HG02840 (cell line): ENCODE measurements around the gene SLC24A4.

Experiments used
- ATAC-seq: cut with Tn5 transposase; IDR thresholded peaks from one replicate; pipeline ENCODE4 v1.9.1; 2021; ENCODE audit warnings: mild to moderate bottlenecking, moderate library complexity, moderate number of reproducible peaks; ENCODE audit not compliant: unreplicated experiment, low FRiP score

Gene SLC24A4

DNA sequence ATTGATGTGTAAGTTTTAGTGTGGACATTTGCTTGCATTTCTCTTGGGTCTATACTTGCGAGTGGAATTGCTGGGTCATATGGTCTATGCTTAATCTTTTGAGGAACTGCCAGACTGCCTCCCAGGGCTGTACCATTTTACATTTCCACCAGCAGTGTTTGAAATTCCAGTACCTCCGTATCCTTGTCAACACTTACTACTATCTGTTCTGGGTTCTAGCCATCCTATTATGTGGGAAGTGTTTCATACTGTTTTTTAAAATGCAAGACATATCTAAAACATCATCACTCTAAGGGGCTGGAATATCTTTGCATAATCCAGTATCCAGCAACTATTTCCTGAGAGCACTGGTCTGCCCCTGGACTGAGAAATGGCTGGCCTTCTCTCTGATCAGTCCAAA, 110.4 kb downstream of the SLC24A4 start:
- no peak for ATAC-seq

GRCh38 chr14:92435154-92435553, 112.2 kb downstream of the SLC24A4 start:
- ATAC-seq = no peak

DNA sequence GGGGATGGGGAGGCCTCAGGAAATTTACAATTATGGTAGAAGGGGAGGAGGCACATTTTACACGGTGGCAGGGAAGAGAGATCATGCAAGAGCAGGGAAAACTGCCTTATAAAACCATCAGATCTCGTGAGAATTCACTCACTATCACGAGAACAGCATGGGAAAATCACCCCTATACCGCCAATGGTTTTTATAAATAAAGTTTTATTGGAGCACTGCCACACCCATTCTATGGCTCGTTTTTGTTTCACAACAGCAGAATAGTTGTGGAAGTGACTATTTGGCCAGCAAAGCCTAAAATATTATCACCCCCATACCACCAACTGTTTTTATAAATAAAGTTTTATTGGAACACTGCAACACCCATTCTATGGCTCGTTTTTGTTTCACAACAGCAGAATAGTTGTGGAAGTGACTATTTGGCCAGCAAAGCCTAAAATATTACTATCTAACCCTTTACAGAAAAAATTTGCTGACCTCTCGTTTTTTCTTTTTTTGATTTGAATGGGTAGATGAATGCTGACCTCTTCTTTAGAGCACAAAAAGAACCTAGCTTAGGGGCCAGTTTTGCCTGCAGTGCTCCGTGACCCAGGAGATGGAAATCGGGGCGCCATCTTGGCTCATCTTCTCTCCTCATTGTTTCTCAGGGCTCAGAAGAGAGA, 113.3 kb downstream of the SLC24A4 start:
- ATAC-seq = no peak

- no peak for ATAC-seq
These were observed 114.3 kb downstream of the SLC24A4 start for GRCh38 chr14:92437309-92437708.

DNA sequence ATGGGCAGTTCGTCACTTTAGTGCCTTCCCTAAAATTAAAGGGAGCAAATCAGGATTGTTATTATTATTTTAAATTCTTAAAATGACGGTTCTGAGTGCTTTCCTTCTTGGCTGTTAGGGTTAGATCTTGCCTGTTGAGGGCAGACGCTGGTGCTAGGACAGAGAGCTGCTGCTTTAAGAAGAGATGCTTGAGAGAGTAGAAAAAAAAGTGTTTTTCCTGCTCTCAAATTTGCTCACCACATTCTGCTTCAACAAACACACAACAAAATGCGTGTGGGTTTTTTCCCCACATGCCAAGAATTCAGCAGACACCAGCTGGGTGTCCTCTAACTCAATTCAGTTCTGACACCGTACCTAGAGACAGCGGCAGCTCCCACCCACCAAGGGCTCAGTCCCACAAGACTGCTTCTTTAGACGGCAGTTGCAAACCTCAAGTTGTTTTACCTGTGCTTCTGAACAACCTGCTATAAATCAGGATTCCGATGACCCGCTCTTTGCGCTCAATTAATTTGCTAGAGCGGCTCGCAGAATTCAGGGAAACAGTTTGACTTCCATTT, 114.8 kb downstream of the SLC24A4 start:
- ATAC-seq = no peak

GRCh38 chr14:92439537-92440344, 116.8 kb downstream of the SLC24A4 start:
- ATAC-seq = no peak

DNA sequence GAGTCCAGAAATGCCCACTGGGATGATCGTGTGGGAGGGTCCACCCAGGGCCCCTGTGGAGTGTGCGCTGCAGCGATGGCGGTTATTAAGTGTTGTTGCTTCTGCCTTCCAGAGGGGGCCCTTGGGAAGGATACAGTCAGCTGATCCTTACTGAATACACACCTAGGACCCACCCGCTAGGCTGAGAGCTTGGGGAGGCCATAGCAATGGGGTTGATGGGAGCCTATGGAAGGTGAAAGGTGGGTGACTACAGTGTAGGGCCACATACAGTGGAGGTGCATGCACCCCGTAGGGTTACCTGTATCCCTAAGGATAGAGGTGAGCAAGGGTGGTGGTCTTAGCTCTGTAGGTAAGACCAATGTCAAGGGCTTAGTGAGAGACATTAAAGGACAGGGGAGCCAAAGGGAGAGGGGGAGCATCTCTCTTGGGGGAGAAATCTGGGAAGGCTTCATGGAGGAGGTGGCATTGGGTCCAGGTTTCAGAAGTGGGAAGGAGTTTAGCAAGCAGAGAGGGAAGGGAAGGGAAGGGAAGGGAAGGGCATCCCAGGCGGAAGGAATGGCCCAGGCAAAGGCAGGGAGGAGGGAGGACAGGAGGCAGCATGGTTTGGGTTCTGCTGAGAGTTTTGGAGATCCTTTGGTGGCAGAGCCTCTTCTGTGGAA, 117.5 kb downstream of the SLC24A4 start:
- no peak for ATAC-seq

DNA sequence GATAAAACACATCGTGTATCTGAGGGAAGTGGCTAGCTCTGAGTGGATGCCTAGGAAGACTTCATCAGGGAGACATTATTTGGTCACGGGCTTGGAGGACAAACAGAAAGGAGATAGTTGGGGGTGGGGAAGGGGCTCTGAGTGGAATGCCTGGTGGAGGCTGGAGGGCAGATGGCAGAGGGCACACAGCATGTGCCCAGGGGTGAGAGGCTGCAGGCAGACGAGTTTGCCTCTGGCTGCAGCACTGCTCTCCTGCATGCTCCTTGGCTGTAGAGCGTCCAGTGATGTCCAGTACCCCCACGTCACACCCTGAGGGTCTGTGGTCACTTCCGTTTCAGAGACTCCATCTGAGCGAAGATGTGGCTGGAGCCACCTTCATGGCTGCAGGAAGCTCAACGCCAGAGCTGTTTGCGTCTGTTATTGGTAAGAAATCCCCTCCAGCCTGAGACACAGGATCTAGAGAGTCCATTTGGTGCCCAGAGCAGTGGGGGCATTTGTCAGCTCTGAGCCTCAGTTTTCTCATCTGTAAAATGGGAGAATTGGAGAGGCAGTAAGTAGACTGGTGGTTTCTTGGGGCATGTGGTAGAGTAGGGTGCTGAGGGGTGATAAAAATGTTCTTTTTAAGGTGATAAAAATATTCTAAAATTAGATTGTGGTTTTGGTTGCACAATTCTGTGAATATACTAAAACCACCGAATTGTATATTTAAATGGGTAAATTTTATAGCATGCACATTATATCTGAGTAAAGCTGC, 119.0 kb downstream of the SLC24A4 start:
- ATAC-seq = no peak

DNA sequence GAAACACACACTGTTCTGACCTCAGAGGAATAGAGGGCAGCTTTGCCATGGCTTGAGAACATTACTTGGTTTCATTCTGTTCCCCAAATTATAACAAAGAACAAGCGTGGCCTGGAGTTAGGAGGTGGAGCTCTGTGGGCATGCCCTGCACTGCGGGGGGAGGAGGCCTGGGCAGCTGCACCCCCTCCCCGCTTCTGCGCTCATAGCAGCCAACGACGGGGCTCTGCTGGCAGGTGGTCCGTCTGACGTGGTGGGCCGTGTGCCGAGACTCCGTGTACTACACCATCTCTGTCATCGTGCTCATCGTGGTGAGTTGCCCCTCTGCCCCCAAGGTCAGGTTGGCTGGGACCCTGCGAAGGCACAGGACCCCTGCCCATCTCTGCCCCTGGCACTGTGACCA, 120.2 kb downstream of the SLC24A4 start:
- ATAC-seq = no peak

GRCh38 chr14:92443741-92444140, 120.8 kb downstream of the SLC24A4 start:
- ATAC-seq = no peak

- ATAC-seq = no peak
These were observed 123.8 kb downstream of the SLC24A4 start for GRCh38 chr14:92446771-92447170.

GRCh38 chr14:92447416-92448197, 124.6 kb downstream of the SLC24A4 start:
- no peak for ATAC-seq

DNA sequence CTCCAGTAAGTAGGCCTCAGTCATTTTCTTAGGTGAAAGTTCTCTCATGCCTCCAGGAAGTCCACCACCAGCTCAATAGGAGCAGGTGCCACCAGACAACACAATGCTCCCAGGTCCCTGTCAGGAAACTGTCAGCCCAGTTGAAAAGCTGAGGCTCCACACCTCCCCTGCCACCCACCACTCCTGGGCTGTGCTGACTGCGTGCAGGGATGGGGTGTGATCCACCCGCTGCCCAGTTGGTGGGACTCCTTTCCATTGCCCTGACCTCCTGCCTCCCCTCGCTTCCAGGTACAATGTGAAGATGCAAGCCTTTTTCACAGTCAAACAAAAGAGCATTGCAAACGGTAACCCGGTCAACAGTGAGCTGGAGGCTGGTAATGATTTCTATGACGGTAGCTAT, 125.8 kb downstream of the SLC24A4 start:
- no peak for ATAC-seq

GRCh38 chr14:92449404-92450181, 126.6 kb downstream of the SLC24A4 start:
- no peak for ATAC-seq

DNA sequence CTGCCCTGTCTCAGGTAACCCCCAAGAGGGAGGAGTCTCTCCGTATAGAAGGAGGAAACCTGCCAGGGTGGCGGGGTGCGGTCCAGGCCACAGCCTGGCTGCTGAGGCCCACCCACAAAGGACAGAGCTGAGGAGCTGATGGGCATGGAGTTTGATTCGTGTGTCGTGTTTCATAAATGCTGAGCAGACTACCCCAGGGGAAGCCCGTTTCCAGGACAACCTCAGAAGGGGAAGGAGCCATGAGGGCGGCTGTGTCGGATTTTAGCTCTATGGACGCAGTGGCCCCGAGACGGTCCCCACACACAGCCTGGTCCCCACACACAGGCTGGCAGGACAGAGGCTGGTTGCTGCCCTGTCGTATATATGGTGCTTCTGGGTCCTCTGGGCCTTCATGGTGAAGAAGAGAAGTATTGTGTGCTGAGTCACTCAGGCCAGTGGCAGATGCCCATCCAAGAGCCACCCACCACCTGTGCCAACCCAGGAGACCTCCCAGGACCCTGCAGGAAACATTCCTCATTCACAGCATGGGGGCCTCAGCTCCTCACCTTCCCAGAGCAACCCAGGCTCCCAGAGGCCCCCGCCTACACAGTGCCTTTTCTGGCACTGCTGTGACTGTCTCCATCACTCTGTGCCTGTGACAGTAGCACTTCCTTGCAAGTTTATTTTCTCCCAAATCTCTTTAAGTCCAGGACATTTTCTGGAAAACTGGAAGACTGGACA, 127.5 kb downstream of the SLC24A4 start:
- no peak for ATAC-seq

DNA sequence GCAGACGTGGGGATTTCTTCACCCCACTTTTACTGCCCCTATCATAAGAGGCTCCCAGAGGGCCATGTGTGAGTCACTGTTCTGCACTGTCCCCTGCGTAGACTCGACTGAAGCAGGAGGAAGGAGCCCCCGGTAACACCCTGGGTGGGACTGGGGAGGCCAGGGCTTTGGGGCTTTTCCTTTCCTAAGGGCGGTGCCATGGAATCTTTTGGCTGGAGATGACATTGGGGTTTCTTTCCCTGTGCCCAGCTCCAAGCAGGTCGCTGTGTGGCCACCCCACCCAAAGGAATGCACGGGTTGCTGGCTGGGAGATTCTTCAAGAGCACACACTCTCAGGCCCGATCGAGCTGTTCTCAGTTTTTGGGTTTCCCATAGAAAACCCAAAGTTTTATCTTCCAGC, 128.3 kb downstream of the SLC24A4 start:
- no peak for ATAC-seq

DNA sequence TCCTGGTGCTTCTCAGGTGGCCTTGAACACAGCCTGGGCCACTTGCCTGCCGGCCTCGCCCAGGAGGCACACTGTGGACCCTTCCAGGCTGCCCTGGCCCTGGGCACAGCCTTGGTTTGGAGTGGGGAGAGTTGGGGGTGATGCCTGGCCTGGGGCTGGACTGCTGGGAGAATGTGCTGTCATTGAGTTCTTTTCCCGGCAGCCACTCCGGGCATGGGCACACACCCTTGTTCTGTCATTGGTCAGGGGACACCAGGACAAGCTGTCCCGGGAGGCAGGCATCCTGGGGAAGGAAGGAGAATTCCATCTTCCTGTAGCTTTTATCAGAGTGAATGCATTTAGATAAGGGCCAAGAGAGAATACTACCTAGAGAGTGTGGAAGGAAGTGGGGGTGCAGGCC, 128.8 kb downstream of the SLC24A4 start:
- ATAC-seq = no peak

- ATAC-seq = no peak
These were observed 129.5 kb downstream of the SLC24A4 start for GRCh38 chr14:92452471-92452870.
